ENCODE measurements around the gene TTL. TPM values are rescaled to one million over a fixed set of nuclear protein-coding genes. Genes with fewer than 3 reads are reported as not detected.

Gene TTL
- total and polyA plus RNA-seq, 9 donors, result 3.7 to 23.6 (median 18.3) TPM

DNA sequence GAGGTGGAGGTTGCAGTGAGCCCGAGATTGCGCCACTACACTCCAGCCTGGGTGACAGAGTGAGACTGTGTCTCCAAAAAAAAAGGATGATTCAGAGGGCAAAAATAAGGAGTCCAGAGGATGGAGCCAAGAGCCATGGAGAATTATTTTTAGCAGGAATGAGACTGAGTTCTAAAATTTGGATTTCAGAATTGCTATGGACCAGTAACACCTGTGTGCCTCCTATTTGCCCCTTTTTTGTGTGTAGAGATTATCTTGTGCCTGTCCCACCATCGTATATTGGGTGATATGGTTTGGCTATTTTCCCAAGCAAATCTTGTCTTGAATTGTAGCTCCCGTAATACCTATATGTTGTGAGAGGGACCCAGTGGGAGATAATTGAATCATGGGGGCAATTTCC is 32.1 kb upstream of the TTL start:
- Histone ChIP-seq H3K9me3 (peaks cover 0 to 2% of the 10 kb centered on the region in 2 donors), H3K27me3 (no peaks in the 10 kb centered on the region), H3K4me1 (ENCODE audit: insufficient read depth) (no peaks in the 10 kb centered on the region), H3K36me3 (no peaks in the 10 kb centered on the region), H3K27ac (no peak overlapping the region), H3K4me3 (no peak overlapping the region)
- intact Hi-C loops (cut with DNase I), result no loop called here
- 83 to 93% (median 89%) methylated on average over 4 of the region's 4 CpGs for WGBS, 3 donors
- TF ChIP-seq POLR2A (IDR thresholded peaks at IDR 0.05), result no peak
- DNase-seq, result no peak

GRCh38 chr2:112451317-112451716 is 30.6 kb upstream of the TTL start:
- Histone ChIP-seq H3K27me3 (no peaks in the 10 kb centered on the region), H3K36me3 (no peaks in the 10 kb centered on the region), H3K4me3 (no peak overlapping the region), H3K9me3 (peaks cover 0 to 2% of the 10 kb centered on the region in 2 donors), H3K27ac (no peak overlapping the region), H3K4me1 (ENCODE audit: insufficient read depth) (no peaks in the 10 kb centered on the region)
- intact Hi-C loops (cut with DNase I), result no loop called here
- TF ChIP-seq POLR2A (IDR thresholded peaks at IDR 0.05) (no peak), EP300 (IDR thresholded peaks at IDR 0.05) (no peak), CTCF (IDR thresholded peaks at IDR 0.05) (no peak)
- WGBS, 3 donors, result 89 to 100% (median 99%) methylated on average over 1 of the region's 1 CpG
- DNase-seq, result no peak

DNA sequence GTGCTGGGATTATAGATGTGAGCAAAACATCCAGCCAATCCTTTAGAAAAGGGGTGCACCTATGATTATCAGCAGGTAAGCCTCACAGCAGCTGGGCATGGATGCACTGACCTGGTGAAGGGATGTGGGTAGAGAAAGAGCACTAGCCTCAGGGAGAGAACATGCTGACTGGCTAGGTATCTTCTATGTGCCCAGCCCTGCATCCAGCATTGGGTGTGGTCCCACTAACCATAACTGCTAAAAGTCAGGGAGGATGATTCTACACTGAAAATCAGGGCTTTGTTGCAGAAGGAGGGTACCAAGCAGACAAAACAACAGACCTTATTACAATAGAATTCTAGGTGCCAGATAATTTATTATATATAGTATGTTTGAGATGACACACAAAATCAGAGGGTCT is 27.4 kb upstream of the TTL start:
- no peak overlapping the region for H3K27ac ChIP-seq
- intact Hi-C loops (cut with DNase I), result no loop called here
- TF ChIP-seq EP300 (IDR thresholded peaks at IDR 0.05) (no peak), CTCF (IDR thresholded peaks at IDR 0.05) (no peak), POLR2A (IDR thresholded peaks at IDR 0.05) (no peak)
- no peaks in the 10 kb centered on the region for H3K27me3 ChIP-seq
- H3K4me1 ChIP-seq (ENCODE audit: insufficient read depth), result no peaks in the 10 kb centered on the region
- H3K4me3 ChIP-seq, result no peak overlapping the region
- H3K36me3 ChIP-seq, result no peaks in the 10 kb centered on the region
- DNase-seq, result no peak
- peaks cover 0 to 2% of the 10 kb centered on the region in 2 donors for H3K9me3 ChIP-seq

DNA sequence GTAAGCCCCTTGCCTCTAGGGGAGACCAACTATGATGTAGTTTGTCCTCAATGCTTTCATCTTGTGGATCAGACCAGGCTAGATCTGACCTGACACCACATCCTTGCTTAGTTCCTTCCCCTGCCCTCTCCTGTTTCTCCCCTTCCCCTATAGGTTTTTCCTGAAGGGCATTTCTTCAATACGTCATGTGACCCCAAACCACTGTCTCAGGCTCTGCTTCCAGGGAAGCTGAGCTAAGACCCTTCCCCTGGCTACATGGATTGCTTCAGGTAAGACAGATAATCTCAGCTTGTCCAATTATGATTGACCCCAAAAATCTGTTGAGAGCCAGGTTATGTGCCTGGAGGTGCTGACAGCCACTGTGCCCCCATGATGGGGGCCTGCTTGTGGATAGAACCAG is 22.6 kb upstream of the TTL start:
- Histone ChIP-seq H3K4me1 (ENCODE audit: insufficient read depth) (no peaks in the 10 kb centered on the region), H3K27me3 (no peaks in the 10 kb centered on the region), H3K9me3 (no peaks in the 10 kb centered on the region), H3K4me3 (no peak overlapping the region), H3K27ac (no peak overlapping the region), H3K36me3 (no peaks in the 10 kb centered on the region)
- TF ChIP-seq CTCF (IDR thresholded peaks at IDR 0.05), result no peak
- no peak for DNase-seq
- WGBS, 3 donors, result 87 to 97% (median 89%) methylated on average over 1 of the region's 1 CpG
- intact Hi-C loops (cut with DNase I), result no loop called here

DNA sequence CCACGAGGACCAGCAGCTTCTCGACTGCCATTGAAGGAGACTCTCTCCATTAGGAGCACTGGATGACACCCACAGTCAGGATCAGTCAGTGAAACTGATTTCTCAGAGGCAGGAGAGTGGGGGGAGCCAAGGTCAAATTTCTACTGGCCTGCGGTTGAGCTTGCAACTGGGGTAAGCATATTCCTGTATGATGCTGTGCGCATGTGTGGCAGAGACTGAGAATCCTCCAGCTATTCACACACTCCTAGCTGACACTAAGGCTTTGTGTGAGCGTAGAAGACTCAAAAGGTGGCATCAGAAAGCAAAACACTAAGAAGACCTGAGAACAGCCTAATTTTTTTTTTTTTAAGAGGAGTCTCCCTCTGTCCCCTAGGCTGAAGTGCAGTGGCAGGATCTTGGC is 19.8 kb upstream of the TTL start:
- no peaks in the 10 kb centered on the region for H3K4me1 ChIP-seq (ENCODE audit: insufficient read depth)
- H3K27me3 ChIP-seq, result no peaks in the 10 kb centered on the region
- no peak overlapping the region for H3K27ac ChIP-seq
- H3K36me3 ChIP-seq, result no peaks in the 10 kb centered on the region
- H3K4me3 ChIP-seq, result no peak overlapping the region
- WGBS, 3 donors, result 75 to 80% (median 76%) methylated on average over 5 of the region's 5 CpGs
- TF ChIP-seq EP300 (IDR thresholded peaks at IDR 0.05), result no peak
- no peak for TF ChIP-seq CTCF (IDR thresholded peaks at IDR 0.05)
- no peak for TF ChIP-seq POLR2A (IDR thresholded peaks at IDR 0.05)
- intact Hi-C loops (cut with DNase I), result loop anchor here in 1 of 4 donors (10.0 kb wide), 1 partner anchor 127 kb away; no protein-coding TSS in a partner anchor
- DNase-seq, result no peak
- H3K9me3 ChIP-seq, result no peaks in the 10 kb centered on the region

Data from ovary (tissue), 9 donors.